ENCODE data around the gene LAMC3.
A peak's percentile ranks its signal among the peaks of the same experiment; 100 is the strongest.

Gene LAMC3

GRCh38 chr9:131006601-131007000 lies 2.4 kb upstream of the LAMC3 start:
- TF ChIP-seq, protein P1, sequence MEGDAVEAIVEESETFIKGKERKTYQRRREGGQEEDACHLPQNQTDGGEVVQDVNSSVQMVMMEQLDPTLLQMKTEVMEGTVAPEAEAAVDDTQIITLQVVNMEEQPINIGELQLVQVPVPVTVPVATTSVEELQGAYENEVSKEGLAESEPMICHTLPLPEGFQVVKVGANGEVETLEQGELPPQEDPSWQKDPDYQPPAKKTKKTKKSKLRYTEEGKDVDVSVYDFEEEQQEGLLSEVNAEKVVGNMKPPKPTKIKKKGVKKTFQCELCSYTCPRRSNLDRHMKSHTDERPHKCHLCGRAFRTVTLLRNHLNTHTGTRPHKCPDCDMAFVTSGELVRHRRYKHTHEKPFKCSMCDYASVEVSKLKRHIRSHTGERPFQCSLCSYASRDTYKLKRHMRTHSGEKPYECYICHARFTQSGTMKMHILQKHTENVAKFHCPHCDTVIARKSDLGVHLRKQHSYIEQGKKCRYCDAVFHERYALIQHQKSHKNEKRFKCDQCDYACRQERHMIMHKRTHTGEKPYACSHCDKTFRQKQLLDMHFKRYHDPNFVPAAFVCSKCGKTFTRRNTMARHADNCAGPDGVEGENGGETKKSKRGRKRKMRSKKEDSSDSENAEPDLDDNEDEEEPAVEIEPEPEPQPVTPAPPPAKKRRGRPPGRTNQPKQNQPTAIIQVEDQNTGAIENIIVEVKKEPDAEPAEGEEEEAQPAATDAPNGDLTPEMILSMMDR (IDR thresholded peaks at IDR 0.05) = no peak

DNA sequence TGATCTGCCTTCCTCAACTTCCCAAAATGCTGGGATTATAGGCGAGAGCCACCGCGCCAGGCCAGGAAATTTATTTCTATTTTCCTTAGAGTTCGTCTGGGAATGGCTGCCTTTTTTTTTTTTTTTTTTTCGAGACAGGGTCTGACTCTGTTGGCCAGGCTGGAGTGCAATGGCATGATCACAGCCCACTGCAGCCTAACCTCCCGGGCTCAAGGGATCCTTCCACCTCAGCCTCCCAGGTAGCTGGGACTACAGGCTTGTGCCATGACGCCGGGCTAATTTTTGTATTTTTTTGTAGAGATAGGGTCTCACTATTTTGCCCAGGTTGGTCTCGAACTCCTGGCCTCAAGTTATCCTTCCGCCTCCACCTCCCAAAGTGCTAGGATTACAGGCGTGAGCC lies 888 bp upstream of the LAMC3 start:
- Histone ChIP-seq H3K27ac (no peak overlapping the region), H3K9me3 (no peaks in the 10 kb centered on the region), H3K4me1 (peaks cover 0 to 11% (median 8%) of the 10 kb centered on the region in 4 donors), H3K36me3 (no peaks in the 10 kb centered on the region), H3K4me3 (no peak overlapping the region), H3K27me3 (peaks cover 0 to 51% of the 10 kb centered on the region in 2 donors)
- intact Hi-C loops (cut with DNase I; ENCODE audit: low total_unique reads) = no loop called here
- TF ChIP-seq, protein P1 (IDR thresholded peaks at IDR 0.05) = no peak
- no peak for DNase-seq

More at GRCh38 chr9:131006601-131007000, 2.4 kb upstream of the LAMC3 start:
- intact Hi-C loops (cut with DNase I; ENCODE audit: low total_unique reads) = no loop called here
- no peak overlapping the region for H3K4me3 ChIP-seq
- H3K9me3 ChIP-seq = no peaks in the 10 kb centered on the region
- H3K27ac ChIP-seq = no peak overlapping the region
- peaks cover 0 to 46% of the 10 kb centered on the region in 2 donors for H3K27me3 ChIP-seq
- peaks cover 0 to 11% (median 8%) of the 10 kb centered on the region in 4 donors for H3K4me1 ChIP-seq
- DNase-seq = no peak
- no peaks in the 10 kb centered on the region for H3K36me3 ChIP-seq

- Histone ChIP-seq H3K36me3 (no peaks in the 10 kb centered on the region), H3K9me3 (no peaks in the 10 kb centered on the region), H3K4me1 (peaks cover 0 to 11% (median 8%) of the 10 kb centered on the region in 4 donors), H3K27ac (no peak overlapping the region), H3K27me3 (peaks cover 0 to 55% of the 10 kb centered on the region in 2 donors), H3K4me3 (peak overlapping the region in 1 of 2 donors; percentile 37)
- intact Hi-C loops (cut with DNase I; ENCODE audit: low total_unique reads) = no loop called here
- TF ChIP-seq, protein P1 (IDR thresholded peaks at IDR 0.05) = no peak
- no peak for DNase-seq
These were observed 438 bp upstream of the LAMC3 start for GRCh38 chr9:131008563-131008908.

DNA sequence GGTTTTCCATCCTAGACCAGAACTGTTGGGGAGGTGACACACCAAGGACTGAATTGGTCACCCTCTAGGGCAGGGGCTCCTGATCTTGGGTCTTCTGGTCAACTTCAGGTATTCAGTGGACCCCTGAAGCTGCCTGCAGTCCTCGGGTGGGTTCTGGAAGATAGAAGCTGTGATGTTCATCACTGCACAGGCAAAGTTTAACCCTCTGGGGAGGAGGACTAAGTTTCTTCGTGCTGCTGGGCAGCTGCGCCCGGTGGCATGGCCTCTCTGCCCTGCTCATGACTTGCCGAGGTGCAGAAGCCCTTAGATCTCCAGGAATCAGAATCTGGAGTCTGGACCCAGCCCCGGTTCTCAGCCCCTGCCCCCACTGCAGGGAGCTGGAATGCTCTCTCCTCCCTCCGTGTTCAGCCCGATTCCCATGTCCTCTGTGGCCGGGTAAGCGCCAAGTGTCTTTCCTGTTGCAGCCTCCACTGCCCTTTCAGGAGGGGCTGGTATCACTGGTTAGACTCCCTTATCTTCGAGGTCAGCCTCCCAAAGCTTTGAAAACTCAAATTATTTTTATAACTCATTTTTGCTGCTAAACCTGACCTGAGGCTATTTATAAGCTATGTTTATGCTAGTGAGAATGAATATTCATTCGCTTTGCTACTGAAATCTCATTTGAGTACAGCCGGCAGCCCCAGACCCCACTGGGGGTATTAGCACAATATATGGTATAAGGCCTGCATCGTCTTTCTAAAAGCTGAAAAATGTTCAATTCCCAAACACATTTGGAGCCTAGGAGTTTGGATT lies 1.7 kb downstream of the LAMC3 start:
- Histone ChIP-seq H3K27ac (no peak overlapping the region), H3K36me3 (no peaks in the 10 kb centered on the region), H3K4me1 (peaks cover 0 to 11% (median 8%) of the 10 kb centered on the region in 4 donors), H3K4me3 (no peak overlapping the region), H3K9me3 (no peaks in the 10 kb centered on the region), H3K27me3 (peaks cover 0 to 64% of the 10 kb centered on the region in 2 donors)
- intact Hi-C loops (cut with DNase I; ENCODE audit: low total_unique reads) = no loop called here
- no peak for DNase-seq
- TF ChIP-seq, protein P1 (IDR thresholded peaks at IDR 0.05) = no peak

GRCh38 chr9:131011274-131012022 lies 2.5 kb downstream of the LAMC3 start:
- Histone ChIP-seq H3K27ac (no peak overlapping the region), H3K4me3 (no peak overlapping the region), H3K27me3 (peaks cover 0 to 70% of the 10 kb centered on the region in 2 donors), H3K36me3 (no peaks in the 10 kb centered on the region), H3K4me1 (peaks cover 0 to 11% (median 8%) of the 10 kb centered on the region in 4 donors), H3K9me3 (no peaks in the 10 kb centered on the region)
- TF ChIP-seq, protein P1 (IDR thresholded peaks at IDR 0.05) = no peak
- intact Hi-C loops (cut with DNase I; ENCODE audit: low total_unique reads) = no loop called here
- no peak for DNase-seq

Data from tibial artery (tissue), 4 donors.